HG03432 (cell line): ENCODE results near the gene ZNF524.
"Not testable (repeated sequence)": the region's sequence is repeated elsewhere in the genome, so short reads cannot be mapped to it uniquely, and the experiment has no call there.

Experiments used
- ATAC-seq: cut with Tn5 transposase; IDR thresholded peaks from one replicate; pipeline ENCODE4 v1.9.1; 2021; ENCODE audit warnings: mild to moderate bottlenecking, moderate library complexity; ENCODE audit not compliant: unreplicated experiment

The ZNF524 gene

DNA sequence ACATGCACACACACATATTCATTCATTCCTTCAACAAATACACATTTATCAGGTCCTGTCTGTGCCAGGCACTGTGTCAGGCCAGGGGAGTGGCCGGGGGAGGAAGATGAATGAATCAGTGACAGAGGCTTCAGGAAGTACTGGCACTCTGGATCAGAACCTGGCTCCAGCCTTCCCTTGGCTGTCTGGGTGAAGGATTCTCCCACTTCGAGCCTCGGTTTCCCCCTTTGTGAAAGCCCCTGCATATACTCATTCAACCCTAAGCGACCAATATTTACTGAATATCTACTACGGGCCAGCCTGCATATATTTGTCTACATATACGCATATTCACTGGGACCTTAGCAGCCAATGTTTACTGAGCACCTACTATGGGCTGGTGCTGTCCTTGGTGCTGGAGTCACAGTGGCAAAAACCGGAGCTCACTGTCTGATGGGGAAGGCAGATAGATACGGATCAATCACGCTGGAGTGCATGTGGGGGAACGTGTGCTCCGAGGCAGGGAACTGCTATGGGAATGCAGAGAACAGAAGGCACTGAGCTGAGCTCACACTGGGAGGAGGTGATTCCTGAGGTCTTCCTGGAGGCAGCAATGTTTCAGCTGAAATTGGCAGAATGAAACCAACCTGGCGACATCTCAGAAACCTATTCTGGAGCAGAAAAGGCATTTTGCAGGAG, 18.8 kb upstream of the ZNF524 start:
- ATAC-seq, result no peak

GRCh38 chr19:55581823-55582223, 18.3 kb upstream of the ZNF524 start:
- no peak for ATAC-seq

GRCh38 chr19:55582284-55582683, 17.8 kb upstream of the ZNF524 start:
- not testable (repeated sequence) for ATAC-seq

DNA sequence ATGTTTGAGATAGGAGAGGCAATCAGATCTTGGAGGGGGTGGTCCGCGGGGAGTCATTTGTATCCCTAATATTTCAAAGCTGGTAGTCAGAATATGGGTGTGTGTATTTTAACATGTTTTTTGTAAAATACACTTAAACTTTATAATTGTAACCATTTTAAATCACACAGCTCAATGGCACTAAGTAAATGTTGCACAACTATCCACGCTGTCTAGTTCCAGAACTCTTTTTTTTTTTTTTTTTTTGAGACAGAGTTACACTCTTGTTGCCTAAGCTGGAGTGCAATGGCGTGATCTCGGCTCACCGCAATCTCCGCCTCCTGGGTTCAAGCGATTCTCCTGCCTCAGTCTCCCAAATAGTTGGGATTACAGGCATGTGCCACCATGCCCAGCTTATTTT, 16.2 kb upstream of the ZNF524 start:
- not testable (repeated sequence) for ATAC-seq

DNA sequence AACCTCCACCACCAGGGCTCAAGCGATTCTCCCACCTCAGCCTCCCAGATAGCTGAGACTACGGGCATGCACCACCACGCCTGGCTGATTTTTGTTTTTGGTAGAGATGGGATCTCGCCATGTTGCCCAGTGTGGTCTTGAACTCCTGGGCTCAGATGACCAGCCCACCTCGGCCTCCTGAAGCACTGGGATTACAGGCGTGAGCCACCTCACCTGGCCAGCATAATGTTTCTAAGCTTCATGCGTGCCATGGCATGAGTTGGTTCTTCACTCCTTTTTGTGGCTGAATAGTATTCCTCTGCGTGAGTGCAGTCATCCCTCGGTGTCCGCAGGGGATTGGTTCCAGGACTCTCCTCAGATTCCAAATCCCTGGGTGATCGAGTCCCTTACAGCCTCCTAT, 15.2 kb upstream of the ZNF524 start:
- ATAC-seq, result no peak

DNA sequence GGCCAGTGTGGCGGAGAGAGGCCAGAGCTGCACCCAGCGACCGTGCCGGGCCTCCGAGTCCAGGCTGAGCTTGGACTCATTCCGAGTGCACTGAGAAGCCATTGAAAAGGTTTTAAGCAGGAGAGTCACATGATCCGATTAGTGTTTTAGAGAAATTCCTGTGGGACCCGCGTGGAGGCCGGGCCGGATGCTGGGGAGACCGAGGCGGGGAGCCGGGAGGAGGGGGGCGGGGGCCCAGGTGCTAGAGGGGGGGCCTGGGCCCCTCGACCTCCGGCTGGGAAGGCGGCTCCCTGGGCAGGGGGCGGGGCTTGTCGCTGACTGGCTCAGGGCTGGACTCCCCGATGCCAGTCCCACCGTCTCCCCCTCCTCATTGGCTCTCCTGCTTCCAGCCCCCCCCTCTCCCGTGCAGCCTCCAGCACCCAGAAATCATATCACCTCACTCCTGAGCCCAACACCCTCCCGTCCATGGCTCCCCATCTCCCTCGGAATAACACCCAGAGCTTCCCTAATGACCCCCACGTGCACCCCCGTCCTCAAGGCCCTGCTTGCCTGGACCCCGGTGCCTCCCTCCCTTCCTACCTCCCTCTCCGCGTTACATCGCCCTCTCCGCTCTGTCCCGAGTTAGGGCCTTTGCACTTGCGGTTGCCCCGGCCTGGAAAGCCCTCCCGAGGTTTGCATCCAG, 14.3 kb upstream of the ZNF524 start:
- ATAC-seq, result no peak

- peak; percentile 78 for ATAC-seq
Measured at GRCh38 chr19:55586976-55587668, 13.0 kb upstream of the ZNF524 start.

GRCh38 chr19:55588738-55589137, 11.3 kb upstream of the ZNF524 start:
- ATAC-seq, result no peak

DNA sequence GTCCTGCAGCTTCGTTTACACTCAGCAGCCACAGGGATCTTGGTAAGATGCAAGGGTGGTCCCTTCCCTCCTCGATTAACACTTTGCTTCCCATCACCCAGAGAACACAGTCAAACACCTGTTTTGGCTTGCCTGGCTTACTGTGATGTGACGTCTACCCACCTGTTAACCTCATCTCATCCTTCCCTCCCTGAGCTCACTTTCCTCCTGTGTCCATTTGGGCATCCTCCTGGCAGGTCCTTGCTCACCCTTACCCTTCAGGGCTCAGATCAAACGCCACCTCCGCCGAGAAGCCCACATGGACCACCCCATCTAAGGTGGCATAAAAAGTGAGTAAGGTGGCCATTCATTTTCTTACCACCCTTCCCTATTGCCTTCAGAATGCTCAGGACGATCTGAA, 10.0 kb upstream of the ZNF524 start:
- no peak for ATAC-seq

DNA sequence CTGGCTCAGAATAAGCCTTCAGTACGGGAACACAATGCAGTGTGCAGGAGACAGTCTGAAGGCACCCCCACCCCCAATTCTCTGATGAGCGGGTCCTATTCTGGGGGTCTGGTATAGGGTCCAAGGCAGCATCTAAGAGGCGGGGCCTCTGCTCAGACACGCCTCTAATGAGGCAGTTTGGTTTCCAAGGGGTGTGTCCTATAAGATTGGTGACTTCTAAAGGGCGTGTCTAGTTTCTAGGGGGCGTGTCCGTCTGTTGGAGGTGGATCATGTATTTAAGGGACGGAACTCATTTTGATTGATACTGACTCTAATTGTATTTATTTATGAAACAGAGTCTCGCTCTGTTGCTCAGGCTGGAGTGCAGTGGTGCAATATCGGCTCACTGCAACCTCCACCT, 9.5 kb upstream of the ZNF524 start:
- ATAC-seq, result no peak

GRCh38 chr19:55591555-55591954, 8.5 kb upstream of the ZNF524 start:
- ATAC-seq, result no peak

- ATAC-seq, result no peak
Measured at GRCh38 chr19:55592391-55593090, 7.5 kb upstream of the ZNF524 start.

DNA sequence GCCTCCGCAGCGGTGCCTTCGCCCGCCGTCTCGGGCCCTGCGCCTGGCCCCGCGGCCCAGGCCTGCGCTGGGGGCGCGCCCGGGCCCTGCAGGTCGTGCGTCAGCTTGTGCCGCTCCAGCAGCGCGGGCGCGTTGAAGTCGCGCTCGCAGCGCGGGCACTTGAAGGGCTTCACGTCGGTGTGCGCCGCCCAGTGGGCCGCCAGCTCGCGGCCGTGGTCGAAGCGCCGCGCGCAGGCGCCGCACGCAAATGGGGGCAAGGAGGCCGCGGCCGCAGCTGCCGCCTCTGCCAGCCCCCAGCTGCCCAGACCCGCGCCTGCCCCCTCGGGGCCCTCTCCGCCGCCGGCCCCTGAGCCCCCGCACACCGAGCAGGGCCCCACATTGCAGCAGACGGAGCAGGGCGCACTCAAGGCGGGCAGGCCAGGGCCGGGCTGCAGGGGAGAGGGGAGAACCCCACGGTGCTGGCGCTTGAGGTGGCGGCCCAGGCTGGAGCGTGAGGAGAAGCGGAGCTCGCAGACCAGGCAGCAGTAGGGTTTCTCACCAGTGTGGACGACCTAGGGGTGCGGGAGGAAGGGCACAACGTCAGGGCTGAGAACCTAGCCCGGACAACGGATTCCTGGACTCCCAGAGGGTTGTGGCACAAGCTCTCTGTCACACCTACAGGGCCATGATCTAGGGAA, 6.9 kb upstream of the ZNF524 start:
- no peak for ATAC-seq

DNA sequence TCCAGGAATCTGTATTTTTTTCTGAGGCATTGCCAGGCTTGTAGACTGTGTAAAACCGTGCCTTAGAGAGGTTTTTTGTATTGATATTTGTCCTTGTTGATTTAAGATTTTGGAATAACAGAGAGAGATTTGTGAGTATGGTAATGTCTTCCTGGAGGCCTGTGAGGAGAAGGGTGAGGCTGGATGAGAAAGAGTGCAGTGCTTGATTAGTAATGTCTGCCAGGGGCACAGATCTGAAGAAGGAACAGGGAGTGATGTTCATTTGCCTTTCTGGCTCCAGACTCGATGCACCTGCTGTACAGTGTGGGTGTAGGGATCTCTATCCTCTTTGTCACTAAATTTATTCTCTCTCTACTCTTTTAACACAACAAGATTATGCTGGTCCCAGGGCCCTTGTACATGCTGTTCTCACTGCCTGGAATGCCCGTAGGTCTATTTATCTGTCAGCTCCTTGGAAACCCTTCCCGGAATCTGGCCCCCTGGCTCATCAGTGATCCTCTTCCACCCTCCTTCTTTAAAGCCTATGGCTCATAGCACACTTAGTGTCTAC, 5.0 kb upstream of the ZNF524 start:
- ATAC-seq, result no peak

DNA sequence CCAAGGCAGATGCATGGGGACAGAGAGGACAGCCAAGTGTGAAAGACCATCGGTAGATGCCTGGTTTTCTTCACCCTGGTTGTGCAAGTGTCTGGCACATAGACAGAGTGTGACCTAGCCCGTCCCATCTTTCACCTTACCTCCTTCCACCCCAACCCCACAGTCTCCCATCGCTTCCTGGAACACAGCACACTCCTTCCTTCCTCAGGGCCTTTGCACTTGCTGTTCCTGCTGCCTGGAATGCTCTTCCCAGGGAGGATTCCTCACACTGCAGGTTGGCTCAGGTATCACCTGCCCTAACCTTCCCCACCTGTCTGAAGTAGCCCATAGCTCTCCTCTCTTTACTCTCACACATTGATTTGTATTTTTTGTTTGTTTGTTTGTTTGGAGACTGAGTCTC, 3.8 kb upstream of the ZNF524 start:
- no peak for ATAC-seq

- no peak for ATAC-seq
Measured at GRCh38 chr19:55597501-55597921, 2.6 kb upstream of the ZNF524 start.

DNA sequence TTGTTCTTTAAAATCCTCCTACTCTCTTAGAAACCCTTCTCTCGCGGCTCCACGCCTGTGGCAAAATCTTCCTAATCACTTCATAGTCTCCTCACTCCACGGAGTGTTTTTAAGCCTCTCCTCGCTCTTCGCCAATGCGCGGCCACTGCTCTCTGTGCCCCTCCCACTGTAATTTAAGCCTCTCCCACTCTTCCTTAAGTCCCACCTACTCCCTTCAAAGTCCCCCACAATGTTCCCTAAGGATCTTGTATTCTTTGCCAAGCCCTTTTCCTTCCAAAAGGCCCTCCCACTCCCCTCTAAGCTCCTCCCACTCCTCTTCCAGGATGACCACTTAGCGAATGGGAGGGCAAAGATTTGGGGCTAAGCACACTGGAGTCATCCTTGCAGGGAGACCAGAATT, 2.1 kb upstream of the ZNF524 start:
- no peak for ATAC-seq

DNA sequence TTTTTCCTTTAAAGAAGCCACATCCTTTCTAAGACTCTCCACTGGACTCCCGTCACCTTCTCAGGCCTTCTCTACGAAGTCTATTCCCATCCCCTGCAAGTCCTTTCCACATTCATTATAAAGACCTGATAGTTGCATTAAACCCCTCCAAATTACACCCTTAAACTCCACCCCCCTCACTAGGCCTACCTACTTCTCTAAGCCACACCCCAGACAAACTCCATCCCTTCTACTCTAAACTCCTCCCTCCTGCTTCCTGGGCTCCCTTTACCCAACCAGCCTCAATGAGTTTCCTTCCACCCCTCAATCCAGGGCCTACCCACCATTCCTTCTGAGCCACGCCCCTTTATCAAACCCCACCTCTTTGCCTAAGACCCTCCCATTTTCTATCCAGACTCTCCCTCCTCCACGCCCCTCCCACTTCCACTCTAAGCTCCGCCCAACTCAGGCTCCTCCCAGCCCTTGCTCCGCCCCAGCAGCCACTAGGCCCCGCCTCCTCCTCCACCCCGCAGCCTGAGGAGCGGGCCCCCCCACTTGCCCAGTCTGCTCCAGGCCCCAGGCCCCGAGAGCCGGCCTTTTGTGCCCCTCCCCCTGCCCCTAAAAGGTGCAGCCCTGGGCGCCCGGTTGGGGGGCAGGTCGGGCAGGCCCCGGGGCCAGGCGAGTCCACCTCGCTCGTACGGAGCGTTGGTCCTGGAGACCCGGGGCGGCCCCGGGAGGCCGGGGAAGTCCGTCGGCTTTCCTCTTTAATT, 1.2 kb upstream of the ZNF524 start:
- peak; percentile 53 for ATAC-seq

DNA sequence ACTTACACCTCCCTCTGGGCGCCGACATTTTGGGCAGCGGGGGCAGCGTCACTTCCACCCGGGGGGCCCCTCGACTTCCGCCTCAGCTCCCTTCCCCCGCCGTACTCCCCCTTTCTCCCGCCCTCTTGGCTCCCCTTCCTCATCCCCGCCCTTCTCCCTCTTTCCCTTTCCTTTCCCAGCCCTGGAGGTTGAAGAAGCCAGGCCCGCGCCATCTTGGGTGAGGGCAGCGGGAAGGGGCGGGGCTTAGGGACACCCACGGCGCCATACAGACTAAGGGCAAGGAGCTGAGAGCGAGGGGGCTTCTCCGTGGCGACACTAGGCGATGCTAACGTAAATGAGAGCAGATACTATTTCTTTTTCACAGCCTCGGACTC, 633 bp upstream of the ZNF524 start, which contains the start of gene FIZ1:
TSS of gene FIZ1 (minus strand) at position 50 of the 374 bp plus-strand sequence. CDS start 1,652 bp downstream, outside the sequence.
- ATAC-seq, result peak; percentile 60

DNA sequence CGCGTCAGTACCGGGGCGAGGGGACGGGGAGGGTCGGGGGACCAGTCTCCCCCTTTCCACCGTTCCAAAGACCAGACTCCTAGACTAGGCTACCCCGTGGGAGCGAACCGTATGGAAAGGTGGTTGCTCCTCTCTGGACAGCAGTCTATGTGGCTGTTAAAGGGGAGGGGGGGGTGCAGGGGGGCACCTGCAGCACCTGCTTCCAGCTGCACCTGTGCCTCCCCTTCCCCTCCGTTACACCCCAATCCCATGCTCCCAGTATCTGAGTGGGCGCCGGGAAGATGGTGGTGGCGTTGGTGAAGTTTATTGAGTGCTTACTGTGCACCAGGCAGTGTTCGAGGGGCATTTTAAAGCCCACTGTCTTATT, 557 bp downstream of the ZNF524 start:
- no peak for ATAC-seq
